Colon (tissue), 2 donors: ENCODE measurements around the gene XPO6.

Source experiments
- FAIRE-seq: peaks from 2 replicates; lab custom pipeline; 2012; peaks lifted over from hg19 to GRCh38; lab: Jason Lieb, UNC
- donor health status: control.
- donor health status: control.

The XPO6 gene

GRCh38 chr16:28108590-28109247, 103.0 kb downstream of the XPO6 start:
- FAIRE-seq = no peak

- no peak for FAIRE-seq
Measured at GRCh38 chr16:28107232-28107631, 104.5 kb downstream of the XPO6 start.

GRCh38 chr16:28106467-28107215, 105.1 kb downstream of the XPO6 start:
- no peak for FAIRE-seq

GRCh38 chr16:28105954-28106353, 105.8 kb downstream of the XPO6 start:
- FAIRE-seq = no peak

- no peak for FAIRE-seq
Measured at GRCh38 chr16:28105297-28105696, 106.5 kb downstream of the XPO6 start.

GRCh38 chr16:28104404-28104803, 107.4 kb downstream of the XPO6 start:
- FAIRE-seq = no peak

GRCh38 chr16:28103516-28104170, 108.1 kb downstream of the XPO6 start:
- FAIRE-seq = no peak

GRCh38 chr16:28101533-28101890, 110.3 kb downstream of the XPO6 start:
- no peak for FAIRE-seq

- FAIRE-seq = no peak
Measured at GRCh38 chr16:28100810-28101532, 110.8 kb downstream of the XPO6 start.

GRCh38 chr16:28098959-28099945, 112.5 kb downstream of the XPO6 start:
- no peak for FAIRE-seq

GRCh38 chr16:28098171-28098958, 113.4 kb downstream of the XPO6 start:
- no peak for FAIRE-seq

GRCh38 chr16:28096983-28097899, 114.5 kb downstream of the XPO6 start:
- FAIRE-seq = no peak

GRCh38 chr16:28093385-28093725, 118.4 kb downstream of the XPO6 start:
- FAIRE-seq = no peak

GRCh38 chr16:28092721-28093384, 118.9 kb downstream of the XPO6 start:
- FAIRE-seq = no peak

GRCh38 chr16:28091656-28092055, 120.1 kb downstream of the XPO6 start:
- FAIRE-seq = no peak

- FAIRE-seq = no peak
Measured at GRCh38 chr16:28090646-28091377, 121.0 kb downstream of the XPO6 start.

GRCh38 chr16:28089992-28090365, 121.8 kb downstream of the XPO6 start:
- FAIRE-seq = no peak

- no peak for FAIRE-seq
Measured at GRCh38 chr16:28089205-28089991, 122.4 kb downstream of the XPO6 start.
